ENCODE results near the gene SPG7.

GRCh38 chr16:89586218-89586617 lies 78.0 kb downstream of the SPG7 start:
- TF ChIP-seq ZNF580 (tag by site-specific recombination; IDR thresholded peaks at IDR 0.05) (no peak), ZNF121 (tag by site-specific recombination; IDR thresholded peaks at IDR 0.05) (no peak), ZNF175 (tag by site-specific recombination; IDR thresholded peaks at IDR 0.05) (no peak), ZBTB1 (tag by site-specific recombination; IDR thresholded peaks at IDR 0.05) (no peak), ZNF274 (IDR thresholded peaks at IDR 0.05; ENCODE audit: low read length) (no peak), ZNF274 (tag by site-specific recombination; IDR thresholded peaks at IDR 0.05; ENCODE audit: borderline replicate concordance) (no peak), OSR2 (tag by site-specific recombination; IDR thresholded peaks at IDR 0.05) (no peak), ZNF629 (tag by site-specific recombination; IDR thresholded peaks at IDR 0.05) (no peak), ZNF600 (tag by site-specific recombination; IDR thresholded peaks at IDR 0.05) (no peak), ZNF792 (tag by site-specific recombination; IDR thresholded peaks at IDR 0.05) (no peak), HOXD13 (CRISPR knock-in tag; IDR thresholded peaks at IDR 0.05; ENCODE audit: borderline replicate concordance) (no peak)
- TF ChIP-seq, protein P1, sequence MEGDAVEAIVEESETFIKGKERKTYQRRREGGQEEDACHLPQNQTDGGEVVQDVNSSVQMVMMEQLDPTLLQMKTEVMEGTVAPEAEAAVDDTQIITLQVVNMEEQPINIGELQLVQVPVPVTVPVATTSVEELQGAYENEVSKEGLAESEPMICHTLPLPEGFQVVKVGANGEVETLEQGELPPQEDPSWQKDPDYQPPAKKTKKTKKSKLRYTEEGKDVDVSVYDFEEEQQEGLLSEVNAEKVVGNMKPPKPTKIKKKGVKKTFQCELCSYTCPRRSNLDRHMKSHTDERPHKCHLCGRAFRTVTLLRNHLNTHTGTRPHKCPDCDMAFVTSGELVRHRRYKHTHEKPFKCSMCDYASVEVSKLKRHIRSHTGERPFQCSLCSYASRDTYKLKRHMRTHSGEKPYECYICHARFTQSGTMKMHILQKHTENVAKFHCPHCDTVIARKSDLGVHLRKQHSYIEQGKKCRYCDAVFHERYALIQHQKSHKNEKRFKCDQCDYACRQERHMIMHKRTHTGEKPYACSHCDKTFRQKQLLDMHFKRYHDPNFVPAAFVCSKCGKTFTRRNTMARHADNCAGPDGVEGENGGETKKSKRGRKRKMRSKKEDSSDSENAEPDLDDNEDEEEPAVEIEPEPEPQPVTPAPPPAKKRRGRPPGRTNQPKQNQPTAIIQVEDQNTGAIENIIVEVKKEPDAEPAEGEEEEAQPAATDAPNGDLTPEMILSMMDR (tag by site-specific recombination; IDR thresholded peaks at IDR 0.05) = no peak

Measured in HEK293 (cell line).